Adrenal gland (tissue), 5 donors: ENCODE data around the gene PNKP.

Source experiments
- POLR2A ChIP-seq, 2 donors: fragments of 450-650 bp; IDR thresholded peaks; one replicate each; pipeline ENCODE4 v1.6.1; 2017; ENCODE audit warnings: antibody characterized with exemption in 2 of 2, mild to moderate bottlenecking in 2 of 2, moderate library complexity in 1 of 2
- TF ChIP-seq, protein P1 (sequence below), 6 experiments: fragments of 450-650 bp in 4 of 6; fragments of 200-600 bp in 2 of 6; sonication (generic) in 1 of 6; IDR thresholded peaks; 1 replicate in 5 of 6; 2 replicates in 1 of 6; pipeline versions ENCODE4 v1.5.1 to v1.8.0; 2016 to 2021; ENCODE audit warnings: antibody characterized with exemption in 6 of 6, mild to moderate bottlenecking in 2 of 6, moderate library complexity in 1 of 6
- donor health status: DM: no; HTN: no; CAD: no.

DNA sequence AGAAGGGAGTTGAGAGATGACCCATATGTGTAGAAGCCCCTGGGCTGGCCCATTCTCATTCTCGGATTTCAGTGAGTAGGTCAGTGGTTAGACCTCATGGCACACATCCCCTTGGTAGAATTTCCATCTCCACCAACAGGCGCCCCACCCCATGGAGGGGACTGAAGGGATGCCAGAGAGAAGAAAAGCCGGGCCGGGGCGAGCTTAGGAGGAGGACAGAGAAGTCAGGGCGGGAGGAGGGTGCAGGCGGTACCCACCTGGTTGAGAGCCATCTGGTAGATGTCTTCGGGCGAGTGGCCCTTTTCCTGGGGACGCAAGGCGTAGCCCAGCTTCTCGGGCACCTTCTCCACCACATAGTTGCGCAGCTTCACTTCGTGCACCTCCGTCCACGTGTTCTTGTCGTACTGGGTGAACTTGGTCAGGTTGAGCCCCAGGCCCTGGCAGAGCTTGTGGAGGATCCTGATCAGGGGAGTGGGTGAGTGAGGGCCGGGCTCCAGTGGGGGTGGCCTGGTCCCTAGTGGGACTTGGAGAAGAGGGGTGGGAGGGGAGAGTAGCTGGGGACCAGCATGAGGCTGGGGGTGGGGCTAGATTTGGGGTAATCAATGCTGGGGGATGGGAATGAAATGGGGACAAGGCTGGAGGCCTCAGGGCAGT is 26.8 kb upstream of the PNKP start:
- TF ChIP-seq, protein P1, sequence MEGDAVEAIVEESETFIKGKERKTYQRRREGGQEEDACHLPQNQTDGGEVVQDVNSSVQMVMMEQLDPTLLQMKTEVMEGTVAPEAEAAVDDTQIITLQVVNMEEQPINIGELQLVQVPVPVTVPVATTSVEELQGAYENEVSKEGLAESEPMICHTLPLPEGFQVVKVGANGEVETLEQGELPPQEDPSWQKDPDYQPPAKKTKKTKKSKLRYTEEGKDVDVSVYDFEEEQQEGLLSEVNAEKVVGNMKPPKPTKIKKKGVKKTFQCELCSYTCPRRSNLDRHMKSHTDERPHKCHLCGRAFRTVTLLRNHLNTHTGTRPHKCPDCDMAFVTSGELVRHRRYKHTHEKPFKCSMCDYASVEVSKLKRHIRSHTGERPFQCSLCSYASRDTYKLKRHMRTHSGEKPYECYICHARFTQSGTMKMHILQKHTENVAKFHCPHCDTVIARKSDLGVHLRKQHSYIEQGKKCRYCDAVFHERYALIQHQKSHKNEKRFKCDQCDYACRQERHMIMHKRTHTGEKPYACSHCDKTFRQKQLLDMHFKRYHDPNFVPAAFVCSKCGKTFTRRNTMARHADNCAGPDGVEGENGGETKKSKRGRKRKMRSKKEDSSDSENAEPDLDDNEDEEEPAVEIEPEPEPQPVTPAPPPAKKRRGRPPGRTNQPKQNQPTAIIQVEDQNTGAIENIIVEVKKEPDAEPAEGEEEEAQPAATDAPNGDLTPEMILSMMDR (IDR thresholded peaks at IDR 0.05), result no peak
- no peak for TF ChIP-seq POLR2A (IDR thresholded peaks at IDR 0.05)
